Suprapubic skin (tissue), 4 donors: ENCODE measurements around the gene RUFY1. TPM values are rescaled to one million over a fixed set of nuclear protein-coding genes. Genes with fewer than 3 reads are reported as not detected.

Experiments
- DNase-seq, 2 donors: peaks; one replicate each; pipeline ENCODE4 v3.0.0-alpha.2; 2019; ENCODE audit warnings: low spot score in 2 of 2
- H3K27ac ChIP-seq: fragments of 200-600 bp; sonication (generic); one replicate; pipeline ENCODE4 v1.5.1; 2019
- H3K27me3 ChIP-seq: fragments of 200-600 bp; sonication (generic); one replicate; pipeline ENCODE4 v1.5.1; 2019
- H3K36me3 ChIP-seq: fragments of 200-600 bp; sonication (generic); one replicate; pipeline ENCODE4 v1.5.1; 2019
- H3K4me1 ChIP-seq: fragments of 200-600 bp; sonication (generic); one replicate; pipeline ENCODE4 v1.5.1; 2019
- H3K4me3 ChIP-seq: fragments of 200-600 bp; sonication (generic); one replicate; pipeline ENCODE4 v1.5.1; 2019; ENCODE audit warnings: mild to moderate bottlenecking
- H3K9me3 ChIP-seq: fragments of 200-600 bp; sonication (generic); one replicate; pipeline ENCODE4 v1.5.1; 2019
- EP300 ChIP-seq: sonication (generic); formaldehyde crosslinking; IDR thresholded peaks from one replicate; pipeline ENCODE4 v1.6.1; 2017; ENCODE audit warnings: antibody characterized with exemption
- POLR2A ChIP-seq, 2 donors: fragments of 450-650 bp; IDR thresholded peaks; one replicate each; pipeline ENCODE4 v1.6.1; 2017; ENCODE audit warnings: antibody characterized with exemption in 2 of 2, mild to moderate bottlenecking in 2 of 2, moderate library complexity in 2 of 2
- POLR2AphosphoS5 ChIP-seq, 3 donors: sonication (generic); formaldehyde crosslinking; IDR thresholded peaks; one replicate each; pipeline ENCODE4 v1.6.1; 2017; ENCODE audit warnings: antibody characterized with exemption in 3 of 3
- WGBS: methylation state at CpG from one replicate; pipeline ENCODE4 v1.1.5; 2018; 5-methylcytosine and 5-hydroxymethylcytosine counted together
- total RNA-seq, 4 donors: library from RNA; depleted of rRNA; stranded (reverse); fragments of >200 nt; gene quantifications; one replicate each; pipeline ENCODE4 v1.1.0, GENCODE V29; 2016
- TF ChIP-seq, protein P1 (sequence below), 2 donors: fragments of 200-600 bp in 1 of 2; fragments of 450-650 bp in 1 of 2; sonication (generic) in 1 of 2; IDR thresholded peaks; one replicate each; pipeline ENCODE4 v1.5.1; 2016 to 2019; ENCODE audit warnings: antibody characterized with exemption in 2 of 2, mild to moderate bottlenecking in 1 of 2, moderate library complexity in 1 of 2

The RUFY1 gene
- total RNA-seq, 4 donors from 2014 or later, result 37.8 to 61.3 (median 55.0) TPM

DNA sequence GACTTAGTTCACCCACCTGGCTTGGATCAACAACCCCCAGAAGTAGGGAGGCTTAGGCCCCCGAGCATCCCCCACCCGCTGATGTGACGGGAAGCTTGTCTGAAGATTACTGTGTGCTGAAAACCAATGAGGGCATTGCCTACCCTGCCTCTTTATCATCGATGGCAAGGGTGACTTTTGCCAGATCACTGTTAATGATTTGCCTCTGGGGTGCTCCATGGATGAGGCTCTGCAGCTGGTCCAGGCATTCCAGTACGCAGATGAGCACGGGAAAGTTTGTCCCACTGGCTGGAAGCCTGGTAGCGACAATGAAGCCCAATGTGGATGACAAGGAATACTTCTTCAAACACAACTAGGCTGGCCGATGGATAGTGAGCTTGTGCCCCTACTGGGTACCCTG lies 22.0 kb downstream of the RUFY1 start:
- H3K9me3 ChIP-seq, result no peaks in the 10 kb centered on the region
- peaks cover 63% of the 10 kb centered on the region for H3K36me3 ChIP-seq
- TF ChIP-seq, protein P1, sequence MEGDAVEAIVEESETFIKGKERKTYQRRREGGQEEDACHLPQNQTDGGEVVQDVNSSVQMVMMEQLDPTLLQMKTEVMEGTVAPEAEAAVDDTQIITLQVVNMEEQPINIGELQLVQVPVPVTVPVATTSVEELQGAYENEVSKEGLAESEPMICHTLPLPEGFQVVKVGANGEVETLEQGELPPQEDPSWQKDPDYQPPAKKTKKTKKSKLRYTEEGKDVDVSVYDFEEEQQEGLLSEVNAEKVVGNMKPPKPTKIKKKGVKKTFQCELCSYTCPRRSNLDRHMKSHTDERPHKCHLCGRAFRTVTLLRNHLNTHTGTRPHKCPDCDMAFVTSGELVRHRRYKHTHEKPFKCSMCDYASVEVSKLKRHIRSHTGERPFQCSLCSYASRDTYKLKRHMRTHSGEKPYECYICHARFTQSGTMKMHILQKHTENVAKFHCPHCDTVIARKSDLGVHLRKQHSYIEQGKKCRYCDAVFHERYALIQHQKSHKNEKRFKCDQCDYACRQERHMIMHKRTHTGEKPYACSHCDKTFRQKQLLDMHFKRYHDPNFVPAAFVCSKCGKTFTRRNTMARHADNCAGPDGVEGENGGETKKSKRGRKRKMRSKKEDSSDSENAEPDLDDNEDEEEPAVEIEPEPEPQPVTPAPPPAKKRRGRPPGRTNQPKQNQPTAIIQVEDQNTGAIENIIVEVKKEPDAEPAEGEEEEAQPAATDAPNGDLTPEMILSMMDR (IDR thresholded peaks at IDR 0.05), result no peak
- no peak for TF ChIP-seq EP300
- no peak for TF ChIP-seq POLR2A (IDR thresholded peaks at IDR 0.05)
- no peak for TF ChIP-seq POLR2AphosphoS5 (IDR thresholded peaks at IDR 0.05)
- peak in 1 of 2 donors; percentile 38 for DNase-seq
- H3K4me1 ChIP-seq, result no peaks in the 10 kb centered on the region
- no peak overlapping the region for H3K27ac ChIP-seq
- 98% methylated on average over 6 of the region's 8 CpGs for WGBS
- H3K27me3 ChIP-seq, result no peaks in the 10 kb centered on the region
- H3K4me3 ChIP-seq, result no peak overlapping the region

DNA sequence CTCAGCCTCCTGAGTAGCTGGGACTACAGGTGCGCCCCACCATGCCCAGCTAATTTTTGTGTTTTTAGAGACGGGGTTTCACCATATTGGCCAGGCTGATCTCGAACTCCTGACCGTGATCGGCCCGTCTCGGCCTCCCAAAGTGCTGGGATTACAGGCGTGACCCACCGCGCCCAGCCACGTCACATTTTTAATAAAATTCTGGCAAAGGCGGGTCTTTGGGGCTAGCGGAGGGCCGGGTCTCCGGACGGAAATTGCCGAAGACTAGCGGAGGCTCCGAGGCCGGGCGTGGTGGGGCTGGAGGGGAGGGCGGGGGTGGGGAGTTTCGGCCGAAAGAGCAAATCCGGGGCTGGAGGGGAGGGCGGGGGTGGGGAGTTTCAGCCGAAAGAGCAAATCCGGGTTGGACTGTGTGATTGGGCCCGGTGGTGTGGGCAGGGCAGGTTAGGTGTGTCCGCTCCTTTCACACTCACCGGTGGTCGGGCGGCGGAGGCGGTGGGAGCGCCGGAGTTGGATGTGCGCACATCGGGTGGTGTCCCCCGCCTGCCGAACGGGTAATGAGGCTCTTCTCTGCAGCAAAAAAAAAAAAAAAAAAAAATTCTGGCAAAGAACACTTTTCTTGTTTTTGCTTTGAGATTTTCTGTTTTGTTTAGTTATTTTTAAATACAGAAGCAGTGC lies 27.1 kb downstream of the RUFY1 start:
- no peak overlapping the region for H3K4me3 ChIP-seq
- H3K27me3 ChIP-seq, result no peaks in the 10 kb centered on the region
- DNase-seq, result peak in 1 of 2 donors; percentile 38
- H3K36me3 ChIP-seq, result peaks cover 59% of the 10 kb centered on the region
- H3K4me1 ChIP-seq, result no peaks in the 10 kb centered on the region
- TF ChIP-seq POLR2AphosphoS5 (IDR thresholded peaks at IDR 0.05), result no peak
- TF ChIP-seq EP300, result no peak
- no peak for TF ChIP-seq POLR2A (IDR thresholded peaks at IDR 0.05)
- TF ChIP-seq, protein P1 (IDR thresholded peaks at IDR 0.05), result no peak
- no peaks in the 10 kb centered on the region for H3K9me3 ChIP-seq
- WGBS, result 97% methylated on average over 42 of the region's 42 CpGs
- no peak overlapping the region for H3K27ac ChIP-seq

DNA sequence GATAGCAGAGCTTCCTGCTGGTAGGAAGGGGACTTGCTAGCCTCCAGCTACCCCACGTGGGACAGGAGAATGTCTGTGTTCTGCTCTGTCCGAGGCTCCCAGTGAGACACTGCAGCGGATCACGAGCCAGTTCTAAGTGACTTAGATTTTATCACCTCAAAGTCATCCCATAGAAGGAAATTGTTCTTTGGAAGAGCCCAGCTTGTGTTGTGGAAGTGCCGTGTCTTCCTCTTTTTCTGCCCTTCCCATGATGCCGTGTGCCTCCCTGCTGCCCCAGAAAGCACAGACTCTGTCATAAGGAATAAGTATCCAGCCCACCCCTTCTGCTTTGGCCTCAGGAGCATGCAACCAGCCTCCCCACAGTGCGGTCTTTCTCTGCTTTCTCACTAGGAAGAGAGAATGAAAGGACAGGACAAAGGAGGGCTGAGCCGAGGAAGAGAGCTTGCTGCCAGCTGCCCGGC lies 35.6 kb downstream of the RUFY1 start:
- no peak overlapping the region for H3K4me3 ChIP-seq
- H3K4me1 ChIP-seq, result no peaks in the 10 kb centered on the region
- 82% methylated on average over 9 of the region's 9 CpGs for WGBS
- peak in 1 of 2 donors; percentile 36 for DNase-seq
- no peak overlapping the region for H3K27ac ChIP-seq
- H3K9me3 ChIP-seq, result no peaks in the 10 kb centered on the region
- peaks cover 86% of the 10 kb centered on the region for H3K36me3 ChIP-seq
- no peaks in the 10 kb centered on the region for H3K27me3 ChIP-seq
- TF ChIP-seq POLR2AphosphoS5 (IDR thresholded peaks at IDR 0.05) (no peak), EP300 (no peak), POLR2A (IDR thresholded peaks at IDR 0.05) (no peak)
- TF ChIP-seq, protein P1 (IDR thresholded peaks at IDR 0.05), result no peak

DNA sequence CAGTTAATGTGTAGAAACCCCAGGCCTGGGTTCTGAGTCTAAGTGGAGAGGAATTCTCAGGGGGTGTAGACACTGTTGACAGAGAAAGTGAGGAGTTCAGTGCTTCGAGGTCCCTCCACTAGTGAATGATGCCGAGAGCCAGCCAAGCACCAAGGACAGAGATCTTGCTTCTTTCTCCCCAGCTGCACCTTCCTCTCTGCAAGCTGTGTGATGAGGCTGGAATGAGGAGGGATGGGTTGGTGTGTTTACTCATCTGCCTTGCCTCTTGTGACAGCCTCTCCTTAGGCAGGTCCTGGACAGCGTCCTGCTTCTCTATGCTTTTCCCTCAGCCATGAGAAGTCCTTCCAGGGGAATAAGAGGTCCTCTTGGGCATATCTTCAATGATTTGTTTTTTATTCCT lies 37.8 kb downstream of the RUFY1 start:
- 98% methylated on average over 3 of the region's 3 CpGs for WGBS
- Histone ChIP-seq H3K27me3 (no peaks in the 10 kb centered on the region), H3K36me3 (peaks cover 87% of the 10 kb centered on the region), H3K27ac (no peak overlapping the region), H3K9me3 (no peaks in the 10 kb centered on the region), H3K4me3 (no peak overlapping the region), H3K4me1 (no peaks in the 10 kb centered on the region)
- TF ChIP-seq EP300, result no peak
- TF ChIP-seq, protein P1 (IDR thresholded peaks at IDR 0.05), result no peak
- TF ChIP-seq POLR2AphosphoS5 (IDR thresholded peaks at IDR 0.05), result no peak
- no peak for TF ChIP-seq POLR2A (IDR thresholded peaks at IDR 0.05)
- DNase-seq, result no peak

DNA sequence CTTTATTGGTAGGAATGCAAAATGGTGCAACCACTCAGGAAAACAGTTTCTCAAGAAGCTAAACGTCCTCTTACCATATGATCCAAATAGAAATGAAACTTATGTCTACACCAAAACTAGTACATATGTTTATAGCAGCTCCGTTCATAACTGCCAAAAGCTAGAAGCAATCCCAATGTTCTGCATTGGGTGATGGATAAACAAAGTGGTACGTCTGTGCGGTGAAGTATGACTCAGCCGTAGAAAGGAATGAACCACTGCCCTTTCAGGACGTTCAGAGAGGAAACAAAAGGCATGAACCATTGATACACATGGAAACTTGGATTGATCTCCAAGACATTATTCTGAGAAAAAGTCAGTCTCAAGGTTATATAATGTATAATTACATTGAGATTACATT lies 45.6 kb downstream of the RUFY1 start:
- Histone ChIP-seq H3K9me3 (no peaks in the 10 kb centered on the region), H3K4me3 (no peak overlapping the region), H3K36me3 (peaks cover 94% of the 10 kb centered on the region), H3K27me3 (no peaks in the 10 kb centered on the region), H3K4me1 (no peaks in the 10 kb centered on the region), H3K27ac (no peak overlapping the region)
- WGBS, result 77% methylated on average over 6 of the region's 6 CpGs
- no peak for DNase-seq
- TF ChIP-seq EP300, result no peak
- TF ChIP-seq, protein P1 (IDR thresholded peaks at IDR 0.05), result no peak
- no peak for TF ChIP-seq POLR2A (IDR thresholded peaks at IDR 0.05)
- no peak for TF ChIP-seq POLR2AphosphoS5 (IDR thresholded peaks at IDR 0.05)
